PC-9 (cell line): ENCODE measurements around the gene ZNF229.

Experiments
- EZH2 ChIP-seq: fragments of 200-600 bp; sonication (generic); IDR thresholded peaks from 2 replicates; pipeline ENCODE4 v1.8.0; 2017; ENCODE audit warnings: antibody characterized with exemption, low read depth
- TF ChIP-seq, protein P1 (sequence below): fragments of 200-600 bp; sonication (generic); conservative IDR thresholded peaks from 2 replicates; pipeline ENCODE4 v1.6.1; 2017; ENCODE audit warnings: mixed run types, antibody characterized with exemption, mild to moderate bottlenecking, moderate library complexity

DNA sequence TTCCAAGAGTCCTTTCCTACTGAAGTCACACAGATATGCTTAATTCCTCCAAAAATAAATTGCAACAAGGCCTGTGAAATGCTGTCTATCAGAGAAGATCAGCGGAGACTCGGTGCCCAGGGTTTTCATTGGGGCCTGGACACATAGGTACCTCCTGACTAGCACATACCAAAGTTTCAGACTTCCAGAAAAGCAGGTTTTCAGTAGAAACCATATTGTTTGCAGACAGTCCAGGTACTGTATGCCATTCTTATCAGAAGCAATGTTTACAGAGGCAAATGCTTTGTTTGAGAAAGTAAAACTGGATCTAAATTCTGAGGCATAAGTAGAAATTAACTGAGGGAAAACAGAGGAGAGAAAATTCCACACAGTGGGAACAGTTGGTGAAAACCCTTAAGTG, 12.8 kb downstream of the ZNF229 start:
- TF ChIP-seq, protein P1, sequence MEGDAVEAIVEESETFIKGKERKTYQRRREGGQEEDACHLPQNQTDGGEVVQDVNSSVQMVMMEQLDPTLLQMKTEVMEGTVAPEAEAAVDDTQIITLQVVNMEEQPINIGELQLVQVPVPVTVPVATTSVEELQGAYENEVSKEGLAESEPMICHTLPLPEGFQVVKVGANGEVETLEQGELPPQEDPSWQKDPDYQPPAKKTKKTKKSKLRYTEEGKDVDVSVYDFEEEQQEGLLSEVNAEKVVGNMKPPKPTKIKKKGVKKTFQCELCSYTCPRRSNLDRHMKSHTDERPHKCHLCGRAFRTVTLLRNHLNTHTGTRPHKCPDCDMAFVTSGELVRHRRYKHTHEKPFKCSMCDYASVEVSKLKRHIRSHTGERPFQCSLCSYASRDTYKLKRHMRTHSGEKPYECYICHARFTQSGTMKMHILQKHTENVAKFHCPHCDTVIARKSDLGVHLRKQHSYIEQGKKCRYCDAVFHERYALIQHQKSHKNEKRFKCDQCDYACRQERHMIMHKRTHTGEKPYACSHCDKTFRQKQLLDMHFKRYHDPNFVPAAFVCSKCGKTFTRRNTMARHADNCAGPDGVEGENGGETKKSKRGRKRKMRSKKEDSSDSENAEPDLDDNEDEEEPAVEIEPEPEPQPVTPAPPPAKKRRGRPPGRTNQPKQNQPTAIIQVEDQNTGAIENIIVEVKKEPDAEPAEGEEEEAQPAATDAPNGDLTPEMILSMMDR = no peak
- TF ChIP-seq EZH2 = no peak
